ENCODE measurements around the gene IRF2. TPM values are rescaled to one million over a fixed set of nuclear protein-coding genes. Genes with fewer than 3 reads are reported as not detected.

The IRF2 gene
- total and polyA plus RNA-seq, 4 experiments from 2014 or later: 66.7 to 87.2 (median 71.5) TPM

- no peak overlapping the region for H3K4me3 Mint-ChIP-seq
- H3K27me3 ChIP-seq (ENCODE audit: insufficient read depth, low read length): no peaks in the 10 kb centered on the region
- H3K36me3 Mint-ChIP-seq: no peaks in the 10 kb centered on the region
- no peaks in the 10 kb centered on the region for H3K9me3 ChIP-seq (ENCODE audit: control insufficient read depth in 1 of 2, low read length in 2 of 2)
- peaks cover 5 to 13% (median 9%) of the 10 kb centered on the region in 4 donors for H3K4me1 Mint-ChIP-seq
- intact Hi-C loops (cut with micrococcal nuclease): no loop called here
- H3K27me3 Mint-ChIP-seq: no peaks in the 10 kb centered on the region
- POLR2A ChIA-PET (ENCODE audit: partially characterized antibody): interaction anchor here (1.2 kb wide), 1 partner anchor 25 kb away, joined by 3 read pairs; no protein-coding TSS in a partner anchor
- H3K9me3 Mint-ChIP-seq: peaks cover 0 to 5% (median 0%) of the 10 kb centered on the region in 8 donors
- DNase-seq: no peak
- H3K4me1 ChIP-seq (ENCODE audit: insufficient read depth, low read length): peaks cover 12% of the 10 kb centered on the region
- CTCF ChIA-PET (ENCODE audit: partially characterized antibody): interaction anchor here (1.5 kb wide), 1 partner anchor 10 kb away, joined by 4 read pairs; no protein-coding TSS in a partner anchor
- H3K36me3 ChIP-seq (ENCODE audit: insufficient read depth, low read length): no peaks in the 10 kb centered on the region
- H3K27ac Mint-ChIP-seq: no peak overlapping the region
- no peak overlapping the region for H3K27ac ChIP-seq (ENCODE audit: low read depth, low read length)
- no peak overlapping the region for H3K4me3 ChIP-seq (ENCODE audit: low read length in 2 of 2)
Measured at GRCh38 chr4:184357165-184357564, 117.2 kb downstream of the IRF2 start.

- Histone ChIP-seq H3K27me3 (ENCODE audit: insufficient read depth, low read length) (no peaks in the 10 kb centered on the region), H3K27ac (ENCODE audit: low read depth, low read length) (no peak overlapping the region), H3K36me3 (ENCODE audit: insufficient read depth, low read length) (no peaks in the 10 kb centered on the region), H3K4me3 (ENCODE audit: low read length in 2 of 2) (no peak overlapping the region), H3K9me3 (ENCODE audit: control insufficient read depth in 1 of 2, low read length in 2 of 2) (no peaks in the 10 kb centered on the region), H3K4me1 (ENCODE audit: insufficient read depth, low read length) (peaks cover 12% of the 10 kb centered on the region)
- H3K9me3 Mint-ChIP-seq: peaks cover 0 to 5% (median 0%) of the 10 kb centered on the region in 8 donors
- intact Hi-C loops (cut with micrococcal nuclease): no loop called here
- peaks cover 5 to 13% (median 9%) of the 10 kb centered on the region in 4 donors for H3K4me1 Mint-ChIP-seq
- no peaks in the 10 kb centered on the region for H3K27me3 Mint-ChIP-seq
- peak overlapping the region in 2 of 7 donors; percentile 32 to 54 for H3K27ac Mint-ChIP-seq
- POLR2A ChIA-PET (ENCODE audit: partially characterized antibody): no interaction called here
- H3K4me3 Mint-ChIP-seq: no peak overlapping the region
- DNase-seq: no peak
- H3K36me3 Mint-ChIP-seq: no peaks in the 10 kb centered on the region
- CTCF ChIA-PET (ENCODE audit: partially characterized antibody): interaction anchor here (1.5 kb wide), 1 partner anchor 10 kb away, joined by 4 read pairs; no protein-coding TSS in a partner anchor
Measured at GRCh38 chr4:184356366-184356765, 118.0 kb downstream of the IRF2 start.

GRCh38 chr4:184355857-184356256 is 118.5 kb downstream of the IRF2 start:
- POLR2A ChIA-PET (ENCODE audit: partially characterized antibody): no interaction called here
- Mint-ChIP-seq H3K27ac (peak overlapping the region in 3 of 7 donors; percentile 32 to 61 (median 36)), H3K4me3 (no peak overlapping the region), H3K27me3 (no peaks in the 10 kb centered on the region), H3K4me1 (peaks cover 5 to 13% (median 9%) of the 10 kb centered on the region in 4 donors), H3K9me3 (peaks cover 0 to 5% (median 0%) of the 10 kb centered on the region in 8 donors), H3K36me3 (no peaks in the 10 kb centered on the region)
- Histone ChIP-seq H3K4me3 (ENCODE audit: low read length in 2 of 2) (no peak overlapping the region), H3K36me3 (ENCODE audit: insufficient read depth, low read length) (no peaks in the 10 kb centered on the region), H3K9me3 (ENCODE audit: control insufficient read depth in 1 of 2, low read length in 2 of 2) (no peaks in the 10 kb centered on the region), H3K4me1 (ENCODE audit: insufficient read depth, low read length) (peaks cover 12% of the 10 kb centered on the region), H3K27ac (ENCODE audit: low read depth, low read length) (no peak overlapping the region), H3K27me3 (ENCODE audit: insufficient read depth, low read length) (no peaks in the 10 kb centered on the region)
- CTCF ChIA-PET (ENCODE audit: partially characterized antibody): no interaction called here
- DNase-seq: no peak
- intact Hi-C loops (cut with micrococcal nuclease): no loop called here

GRCh38 chr4:184355111-184355604 is 119.2 kb downstream of the IRF2 start:
- Mint-ChIP-seq H3K36me3 (no peaks in the 10 kb centered on the region), H3K4me3 (peak overlapping the region in 3 of 8 donors; percentile 21 to 37 (median 34)), H3K4me1 (peaks cover 5 to 13% (median 9%) of the 10 kb centered on the region in 4 donors), H3K27ac (peak overlapping the region; percentile 9 to 70 (median 48)), H3K27me3 (no peaks in the 10 kb centered on the region), H3K9me3 (peaks cover 0 to 5% (median 0%) of the 10 kb centered on the region in 8 donors)
- Histone ChIP-seq H3K36me3 (ENCODE audit: insufficient read depth, low read length) (no peaks in the 10 kb centered on the region), H3K4me1 (ENCODE audit: insufficient read depth, low read length) (peaks cover 12% of the 10 kb centered on the region), H3K4me3 (ENCODE audit: low read length in 2 of 2) (no peak overlapping the region), H3K9me3 (ENCODE audit: control insufficient read depth in 1 of 2, low read length in 2 of 2) (no peaks in the 10 kb centered on the region), H3K27me3 (ENCODE audit: insufficient read depth, low read length) (no peaks in the 10 kb centered on the region), H3K27ac (ENCODE audit: low read depth, low read length) (no peak overlapping the region)
- intact Hi-C loops (cut with micrococcal nuclease): no loop called here
- peak in 3 of 5 donors; percentile 19 to 39 (median 25) for DNase-seq
- ChIA-PET CTCF (ENCODE audit: partially characterized antibody) (interaction anchor here (0.9 kb wide), 1 partner anchor 92 kb away, joined by 3 read pairs; no protein-coding TSS in a partner anchor), POLR2A (ENCODE audit: partially characterized antibody) (interaction anchor here (0.7 to 0.8 kb wide), 2 partner anchors 181 to 409 kb away, joined by 3 read pairs; no protein-coding TSS in a partner anchor)

- Mint-ChIP-seq H3K36me3 (no peaks in the 10 kb centered on the region), H3K4me3 (no peak overlapping the region), H3K4me1 (peaks cover 5 to 13% (median 9%) of the 10 kb centered on the region in 4 donors), H3K27me3 (peaks cover 0 to 2% of the 10 kb centered on the region in 2 donors), H3K9me3 (peaks cover 0 to 4% (median 0%) of the 10 kb centered on the region in 8 donors), H3K27ac (peak overlapping the region in 2 of 7 donors; percentile 22 to 78)
- no peaks in the 10 kb centered on the region for H3K9me3 ChIP-seq (ENCODE audit: control insufficient read depth in 1 of 2, low read length in 2 of 2)
- H3K36me3 ChIP-seq (ENCODE audit: insufficient read depth, low read length): no peaks in the 10 kb centered on the region
- H3K4me1 ChIP-seq (ENCODE audit: insufficient read depth, low read length): peaks cover 12% of the 10 kb centered on the region
- no peak for DNase-seq
- intact Hi-C loops (cut with micrococcal nuclease): no loop called here
- no peaks in the 10 kb centered on the region for H3K27me3 ChIP-seq (ENCODE audit: insufficient read depth, low read length)
- H3K27ac ChIP-seq (ENCODE audit: low read depth, low read length): no peak overlapping the region
- ChIA-PET POLR2A (ENCODE audit: partially characterized antibody) (no interaction called here), CTCF (ENCODE audit: partially characterized antibody) (interaction anchor here (1.3 to 1.9 kb wide), 3 partner anchors 13 to 41 kb away, joined by 4 to 6 read pairs (median 4); no protein-coding TSS in a partner anchor)
- H3K4me3 ChIP-seq (ENCODE audit: low read length in 2 of 2): no peak overlapping the region
Measured at GRCh38 chr4:184352891-184353290, 121.5 kb downstream of the IRF2 start.

- ChIA-PET POLR2A (ENCODE audit: partially characterized antibody) (no interaction called here), CTCF (ENCODE audit: partially characterized antibody) (interaction anchor here (1.3 to 1.9 kb wide), 2 partner anchors 14 to 30 kb away, joined by 4 to 6 read pairs; no protein-coding TSS in a partner anchor)
- no peak overlapping the region for H3K4me3 ChIP-seq (ENCODE audit: low read length in 2 of 2)
- H3K9me3 ChIP-seq (ENCODE audit: control insufficient read depth in 1 of 2, low read length in 2 of 2): no peaks in the 10 kb centered on the region
- H3K27ac ChIP-seq (ENCODE audit: low read depth, low read length): no peak overlapping the region
- H3K4me3 Mint-ChIP-seq: no peak overlapping the region
- peaks cover 0 to 2% of the 10 kb centered on the region in 2 donors for H3K27me3 Mint-ChIP-seq
- H3K36me3 Mint-ChIP-seq: no peaks in the 10 kb centered on the region
- H3K4me1 Mint-ChIP-seq: peaks cover 5 to 13% (median 9%) of the 10 kb centered on the region in 4 donors
- no peak for DNase-seq
- no peaks in the 10 kb centered on the region for H3K9me3 Mint-ChIP-seq
- H3K27ac Mint-ChIP-seq: no peak overlapping the region
- no peaks in the 10 kb centered on the region for H3K27me3 ChIP-seq (ENCODE audit: insufficient read depth, low read length)
- intact Hi-C loops (cut with micrococcal nuclease): no loop called here
- peaks cover 12% of the 10 kb centered on the region for H3K4me1 ChIP-seq (ENCODE audit: insufficient read depth, low read length)
- no peaks in the 10 kb centered on the region for H3K36me3 ChIP-seq (ENCODE audit: insufficient read depth, low read length)
Measured at GRCh38 chr4:184351560-184352451, 122.5 kb downstream of the IRF2 start.

- Mint-ChIP-seq H3K4me1 (peaks cover 5 to 13% (median 8%) of the 10 kb centered on the region in 4 donors), H3K27me3 (peaks cover 0 to 2% of the 10 kb centered on the region in 2 donors), H3K36me3 (no peaks in the 10 kb centered on the region), H3K4me3 (no peak overlapping the region), H3K9me3 (no peaks in the 10 kb centered on the region), H3K27ac (no peak overlapping the region)
- H3K27me3 ChIP-seq (ENCODE audit: insufficient read depth, low read length): no peaks in the 10 kb centered on the region
- POLR2A ChIA-PET (ENCODE audit: partially characterized antibody): no interaction called here
- CTCF ChIA-PET (ENCODE audit: partially characterized antibody): no interaction called here
- no peak overlapping the region for H3K27ac ChIP-seq (ENCODE audit: low read depth, low read length)
- H3K4me3 ChIP-seq (ENCODE audit: low read length in 2 of 2): no peak overlapping the region
- H3K4me1 ChIP-seq (ENCODE audit: insufficient read depth, low read length): peaks cover 12% of the 10 kb centered on the region
- H3K36me3 ChIP-seq (ENCODE audit: insufficient read depth, low read length): no peaks in the 10 kb centered on the region
- no peak for DNase-seq
- no peaks in the 10 kb centered on the region for H3K9me3 ChIP-seq (ENCODE audit: control insufficient read depth in 1 of 2, low read length in 2 of 2)
- intact Hi-C loops (cut with micrococcal nuclease): no loop called here
Measured at GRCh38 chr4:184350964-184351363, 123.4 kb downstream of the IRF2 start.
